HL-60/S4 (cell line): ENCODE data around the gene LGI1.

Experiments
- in situ Hi-C: fragments of 300-500 bp; cut with MboI; formaldehyde crosslinking; loops from 2 replicates; pipeline ENCODE4 v1.14.3; 2022; ENCODE audit warnings: low sequenced_read_pairs

The LGI1 gene

DNA sequence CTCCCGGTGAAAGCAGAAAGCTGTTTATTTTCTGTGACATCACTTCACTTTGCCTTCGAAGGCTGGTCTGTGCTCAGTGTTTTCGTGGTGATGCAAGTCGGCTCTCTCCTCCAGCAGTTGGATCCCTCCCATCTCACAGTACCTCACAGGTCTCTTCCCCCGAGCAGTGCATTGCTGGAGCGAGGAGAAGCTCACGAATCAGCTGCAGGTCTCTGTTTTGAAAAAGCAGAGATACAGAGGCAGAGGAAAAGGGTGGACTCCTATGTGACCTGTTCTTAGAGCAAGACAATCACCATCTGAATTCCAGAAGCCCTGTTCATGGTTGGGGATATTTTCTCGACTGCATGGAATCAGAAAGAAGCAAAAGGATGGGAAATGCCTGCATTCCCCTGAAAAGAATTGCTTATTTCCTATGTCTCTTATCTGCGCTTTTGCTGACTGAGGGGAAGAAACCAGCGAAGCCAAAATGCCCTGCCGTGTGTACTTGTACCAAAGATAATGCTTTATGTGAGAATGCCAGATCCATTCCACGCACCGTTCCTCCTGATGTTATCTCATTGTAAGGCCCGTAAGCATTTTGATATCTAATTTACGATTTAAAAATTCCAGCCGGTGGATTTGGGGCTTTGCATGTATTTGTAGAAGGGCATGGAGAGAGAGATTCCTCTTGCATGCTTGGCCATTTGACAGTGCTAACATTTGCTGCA, at the start of gene LGI1:
TSS of gene LGI1 (plus strand) at position 136 of the 707 bp plus-strand sequence. CDS start at position 345, 209 bp downstream.
- in situ Hi-C loops = no loop called here

DNA sequence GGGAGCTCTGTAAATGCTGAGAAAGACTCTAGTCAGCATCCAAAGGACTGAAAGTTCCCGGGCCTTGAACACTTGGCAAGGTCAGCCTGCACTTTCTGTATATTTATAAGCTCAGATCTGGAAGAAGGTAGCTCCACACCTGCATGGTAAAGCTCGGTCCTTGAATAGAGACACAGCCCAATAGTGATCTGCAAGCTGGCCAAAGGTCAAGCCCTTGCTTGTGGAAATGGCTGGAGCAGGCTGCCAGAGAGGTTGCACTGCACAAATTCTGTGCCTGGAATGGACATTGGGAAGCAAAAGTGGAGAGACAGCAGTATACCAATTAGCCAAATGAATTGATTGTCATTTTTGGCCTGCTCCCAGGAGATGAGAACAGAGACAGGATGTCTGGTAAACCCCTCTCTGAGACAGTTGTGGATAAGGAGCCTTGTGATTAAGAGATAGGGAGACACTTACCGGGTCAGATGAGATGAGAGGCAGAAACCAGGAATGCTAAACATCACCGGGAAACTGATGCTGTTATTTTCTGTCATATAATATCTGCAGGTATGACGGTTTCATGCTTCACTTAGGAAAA, 47.3 kb upstream of the LGI1 start:
- in situ Hi-C loops = no loop called here

DNA sequence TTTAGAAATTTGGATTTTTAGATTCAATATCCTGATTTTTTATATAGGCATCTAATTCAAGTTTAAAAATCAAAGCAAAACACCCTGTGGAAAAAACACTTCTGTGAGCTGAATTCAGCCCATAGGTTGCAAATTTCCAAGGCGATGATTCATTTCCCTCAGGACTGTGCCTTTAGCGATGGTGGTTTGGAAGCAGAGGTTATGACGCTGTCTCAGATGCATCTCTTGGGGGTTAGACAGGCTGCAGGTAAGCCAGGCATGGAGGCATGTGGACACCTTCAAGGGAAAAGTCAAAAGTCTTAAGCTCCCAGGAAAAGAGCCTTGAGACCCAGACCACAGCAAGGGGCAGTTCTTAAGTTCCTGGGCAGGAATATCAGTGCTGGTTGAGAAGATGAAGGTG, 45.8 kb upstream of the LGI1 start:
- in situ Hi-C loops = no loop called here

DNA sequence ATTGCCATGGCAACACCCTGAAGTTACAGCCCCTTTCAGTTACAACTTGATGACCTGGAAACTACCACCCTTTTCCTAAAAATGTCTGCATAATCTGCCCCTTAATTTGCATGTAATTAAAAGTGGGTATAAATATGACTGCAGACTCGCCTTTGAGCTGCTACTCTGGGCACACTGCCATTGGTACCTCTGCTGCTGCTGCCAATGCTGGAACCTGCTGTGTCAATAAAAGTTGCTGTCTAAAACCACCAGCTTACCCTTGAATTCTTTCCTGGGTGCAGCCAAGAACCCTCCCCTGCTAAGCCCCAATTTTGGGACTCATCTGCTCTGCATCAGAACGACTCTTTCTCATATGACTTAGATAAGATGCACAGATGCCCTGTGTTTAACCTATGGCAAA, 45.1 kb upstream of the LGI1 start:
- in situ Hi-C loops = no loop called here

DNA sequence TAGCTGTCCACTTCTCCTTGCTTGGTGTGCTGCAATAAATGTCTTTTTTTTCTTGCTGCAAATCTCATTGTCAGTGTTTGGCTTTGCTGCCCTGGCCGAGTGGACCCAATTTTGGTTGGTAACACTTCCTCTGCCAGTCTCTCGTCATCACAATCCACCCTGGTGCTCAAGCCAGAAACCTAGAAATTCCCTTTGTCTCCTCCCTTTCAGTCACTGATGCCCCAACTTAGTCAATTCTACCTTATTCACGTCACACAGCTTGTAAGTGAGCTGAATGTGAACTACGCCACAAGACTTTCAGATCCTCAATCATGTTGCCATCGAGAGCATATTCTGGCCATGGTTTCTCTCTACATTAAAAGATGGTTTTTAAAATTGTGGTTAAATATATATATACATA, 42.4 kb upstream of the LGI1 start:
- in situ Hi-C loops = no loop called here

DNA sequence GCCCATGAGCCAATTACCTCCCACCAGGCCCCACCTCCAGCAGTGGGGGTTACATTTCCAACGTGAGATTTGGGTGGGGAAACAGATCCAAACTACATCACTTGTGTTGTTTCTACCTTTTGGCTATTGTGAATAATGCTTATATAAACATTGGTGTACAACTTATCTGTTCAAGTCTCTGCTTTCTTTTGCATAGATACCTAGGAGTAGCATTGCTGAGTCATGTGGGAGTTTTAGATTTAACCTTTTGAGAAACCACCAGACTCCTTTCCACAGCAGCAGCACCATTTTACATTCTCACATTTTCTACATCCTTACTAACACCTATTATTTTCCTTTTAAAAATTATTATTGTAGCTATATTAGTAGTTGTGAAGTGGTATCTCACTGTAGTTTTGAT, 41.0 kb upstream of the LGI1 start:
- in situ Hi-C loops = no loop called here

DNA sequence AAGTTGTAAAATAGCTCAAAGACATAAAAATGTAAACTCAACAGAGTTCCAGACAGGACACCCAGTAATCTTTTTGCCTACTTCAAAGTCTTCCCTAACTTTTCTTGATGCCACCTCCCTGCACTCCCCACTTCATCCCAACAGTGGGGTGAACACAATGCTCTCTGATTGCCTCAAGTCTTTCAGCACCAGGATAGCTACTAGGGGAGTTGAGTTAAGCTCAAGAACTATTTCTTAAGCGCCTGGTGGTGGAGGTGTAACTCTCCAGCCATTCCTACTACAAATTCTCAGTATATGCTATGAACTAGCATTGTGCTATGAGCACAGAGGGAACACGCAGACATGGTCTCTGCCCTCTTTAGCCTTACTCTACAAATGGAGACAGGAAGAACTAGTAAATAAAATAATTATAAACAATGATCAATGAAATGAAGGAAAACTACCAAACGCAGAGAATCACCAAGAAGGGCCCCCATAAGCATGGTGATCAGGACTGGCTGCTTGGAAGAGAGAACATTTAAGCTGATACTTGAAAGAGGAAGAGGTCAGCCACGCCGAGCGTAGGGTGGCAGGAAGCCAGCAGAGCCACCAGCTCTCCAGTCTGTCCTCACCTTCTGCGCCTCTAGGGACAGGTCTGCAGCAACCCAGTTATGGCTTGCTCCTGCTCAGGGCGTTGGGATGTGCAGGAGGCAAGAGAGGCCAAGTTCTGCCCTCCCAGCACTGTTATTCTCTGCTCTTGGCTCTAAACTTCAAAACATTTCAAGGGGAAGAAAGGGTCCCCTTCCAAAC, 38.6 kb upstream of the LGI1 start:
- in situ Hi-C loops = no loop called here

DNA sequence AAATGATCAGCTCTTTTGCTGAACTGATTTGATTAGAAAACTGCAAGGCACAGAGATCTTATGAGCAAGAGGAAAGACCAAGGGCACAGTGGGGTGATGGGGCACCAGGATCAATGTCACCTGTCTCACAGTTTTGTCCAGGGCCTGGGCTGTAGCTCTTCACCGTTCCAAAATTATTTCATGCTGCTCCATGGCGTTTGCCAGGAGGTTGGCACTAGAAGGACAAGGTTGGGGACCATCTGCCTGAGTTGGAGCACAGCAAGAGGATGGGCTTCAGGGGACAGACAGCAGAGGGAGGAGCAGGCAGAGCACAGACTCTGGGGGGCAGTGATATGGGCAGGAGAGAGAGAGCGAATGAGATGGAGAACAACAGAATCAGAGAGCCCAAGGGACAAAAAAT, 37.8 kb upstream of the LGI1 start:
- in situ Hi-C loops = no loop called here

DNA sequence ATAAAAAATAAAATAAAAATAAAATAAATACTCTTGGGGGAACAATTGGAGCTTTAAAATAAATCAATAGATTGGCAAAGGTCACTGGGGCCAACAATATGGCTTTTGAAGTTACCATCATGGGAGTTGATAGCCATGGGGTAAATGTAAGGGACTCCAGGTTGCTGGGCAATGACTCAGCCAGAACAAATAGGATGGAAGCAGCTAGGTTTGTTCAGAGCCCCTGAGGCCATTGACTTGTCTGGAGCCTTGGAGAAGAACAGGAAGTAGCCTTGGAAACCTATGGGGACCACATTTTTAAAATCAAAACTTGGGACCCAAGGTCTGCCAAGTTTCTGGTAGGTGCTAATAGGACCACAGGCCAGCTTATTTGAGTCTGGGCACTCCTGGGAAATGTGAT, 35.2 kb upstream of the LGI1 start:
- in situ Hi-C loops = no loop called here

DNA sequence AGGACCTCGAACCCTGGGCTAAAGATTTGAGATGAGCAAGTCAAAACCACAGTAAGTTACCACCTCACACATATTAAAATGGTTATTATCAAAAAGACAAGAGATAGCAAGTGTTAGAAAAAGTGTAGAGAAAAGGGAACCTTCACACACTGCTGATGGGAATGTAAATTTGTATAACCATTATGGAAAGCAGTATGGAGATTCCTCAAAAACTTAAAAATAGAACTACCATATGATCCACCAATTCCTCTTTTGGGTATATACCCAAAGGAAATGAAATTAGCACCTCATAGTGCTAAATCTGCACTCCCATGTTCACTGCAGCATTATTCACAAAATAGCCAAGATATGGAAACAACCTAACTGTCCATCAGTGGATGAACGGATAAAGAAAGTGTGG, 34.6 kb upstream of the LGI1 start:
- in situ Hi-C loops = no loop called here

DNA sequence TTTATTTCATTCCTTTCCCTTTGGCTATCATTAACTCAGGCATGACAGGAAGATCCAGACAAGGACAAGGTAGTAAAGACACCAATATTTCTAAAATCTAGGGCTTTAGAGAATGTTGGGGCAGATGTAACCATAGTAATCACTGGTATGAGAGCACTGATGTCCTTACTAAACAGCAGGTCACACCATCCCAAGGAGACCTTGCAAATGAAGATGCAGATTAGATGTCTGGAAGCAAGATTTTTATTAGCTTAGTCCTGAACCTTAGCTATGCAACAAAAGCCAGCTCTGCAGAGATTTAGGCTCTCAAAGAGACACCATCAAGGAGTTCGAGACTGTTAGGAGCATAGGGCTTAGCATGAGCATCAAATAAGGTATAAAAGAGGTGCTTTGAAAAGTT, 31.7 kb upstream of the LGI1 start:
- in situ Hi-C loops = no loop called here

DNA sequence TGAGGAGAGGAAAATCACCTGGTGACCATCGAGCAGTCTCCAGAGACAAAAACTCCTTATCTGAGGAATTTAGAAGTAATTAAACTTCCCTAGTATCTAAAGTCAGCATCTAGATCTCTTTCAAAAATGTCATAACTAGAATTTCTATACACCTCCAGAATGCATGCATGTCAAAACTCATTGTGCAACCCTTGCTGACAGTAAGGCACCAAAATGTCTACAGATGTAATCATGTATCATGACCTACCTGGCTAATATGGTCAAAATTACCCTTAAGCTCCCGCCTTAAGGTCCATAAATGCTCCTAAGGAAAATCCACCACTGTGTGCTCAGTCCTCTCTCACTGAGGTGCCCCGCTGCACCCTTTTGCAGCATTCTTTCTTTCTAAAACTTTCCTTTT, 16.4 kb upstream of the LGI1 start:
- in situ Hi-C loops = no loop called here

DNA sequence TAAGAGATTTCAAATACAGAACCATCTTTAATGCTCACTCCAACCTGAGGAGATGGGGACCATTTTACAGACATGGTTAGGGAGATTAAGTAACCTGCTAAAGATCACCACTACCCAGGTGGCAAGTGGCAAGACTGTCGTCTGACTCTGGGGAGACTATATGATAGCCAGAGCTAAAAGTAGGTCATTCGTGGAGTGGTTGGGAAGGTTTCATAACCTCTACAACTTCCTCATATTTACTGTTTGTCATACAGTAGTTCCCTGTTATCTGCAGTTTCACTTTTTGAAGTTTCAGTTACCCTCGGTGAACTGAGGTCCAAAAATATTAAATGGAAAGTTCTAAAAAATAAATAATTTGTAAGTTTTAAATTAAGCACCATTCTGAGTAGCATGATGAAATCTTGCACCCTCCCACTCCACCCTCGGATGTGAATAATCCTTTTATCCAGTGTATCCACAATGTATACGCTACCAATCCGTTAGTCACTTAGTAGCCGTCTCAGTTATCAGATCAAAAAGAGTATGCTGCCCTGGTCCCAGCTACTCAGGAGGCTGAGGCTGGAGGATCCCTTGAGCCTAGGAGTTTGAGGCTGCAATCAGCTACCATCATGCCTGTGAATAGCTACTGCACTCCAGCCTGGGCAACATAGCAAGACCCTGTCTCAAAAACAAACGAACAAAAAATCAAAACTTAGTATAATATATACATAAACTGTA, 14.9 kb upstream of the LGI1 start:
- in situ Hi-C loops = no loop called here

DNA sequence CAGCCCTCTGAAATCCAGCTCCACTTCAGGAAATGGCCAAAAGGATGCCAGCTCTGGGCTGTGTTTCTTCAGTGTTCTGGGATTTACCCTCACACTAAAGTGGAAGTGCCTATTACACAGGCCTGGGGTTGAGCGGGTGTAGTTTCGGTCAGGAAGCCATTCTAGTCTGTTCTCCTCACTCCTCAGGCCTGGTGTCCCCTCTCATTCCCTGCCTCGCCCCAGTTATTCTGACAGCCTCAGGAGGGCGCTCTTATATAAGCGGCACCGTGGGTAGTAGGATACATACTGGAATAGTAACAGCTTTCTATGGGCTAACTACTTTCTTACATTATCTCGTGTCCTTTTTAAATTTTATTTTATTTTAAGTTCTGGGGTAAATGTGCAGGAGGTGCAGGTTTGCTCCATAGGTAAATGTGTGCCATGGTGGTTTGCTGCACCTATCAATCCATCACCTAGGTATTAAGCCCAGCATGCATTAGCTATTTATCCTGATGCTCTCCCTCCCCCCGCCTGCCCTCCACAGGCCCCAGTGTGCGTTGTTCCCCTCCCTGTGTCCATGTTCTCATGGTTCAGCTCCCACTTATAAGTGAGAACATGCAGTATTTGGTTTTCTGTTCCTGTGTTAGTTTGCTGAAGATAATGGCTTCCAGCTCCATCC, 12.2 kb upstream of the LGI1 start:
- in situ Hi-C loops = no loop called here

DNA sequence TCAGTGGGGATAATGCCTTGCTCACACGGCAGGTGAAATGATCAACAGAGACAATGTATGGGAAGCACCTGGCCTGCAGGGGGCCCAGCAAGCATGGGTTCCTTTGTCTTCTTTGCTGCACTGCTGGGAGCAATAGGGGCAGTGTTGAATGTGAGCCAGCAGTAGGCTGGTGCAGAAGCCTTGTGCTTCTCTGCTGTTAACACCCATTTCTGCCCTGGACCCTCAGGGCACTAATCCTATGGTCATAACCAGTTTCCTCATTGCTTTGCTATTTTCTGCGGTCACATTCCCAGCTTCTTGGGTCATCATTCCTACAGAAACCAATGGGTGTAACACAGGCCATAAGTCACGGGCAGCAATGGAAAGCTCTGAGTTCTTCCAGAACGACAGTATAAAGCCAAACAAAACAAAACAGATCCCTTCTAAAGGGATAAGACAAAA, 10.9 kb upstream of the LGI1 start:
- in situ Hi-C loops = no loop called here

DNA sequence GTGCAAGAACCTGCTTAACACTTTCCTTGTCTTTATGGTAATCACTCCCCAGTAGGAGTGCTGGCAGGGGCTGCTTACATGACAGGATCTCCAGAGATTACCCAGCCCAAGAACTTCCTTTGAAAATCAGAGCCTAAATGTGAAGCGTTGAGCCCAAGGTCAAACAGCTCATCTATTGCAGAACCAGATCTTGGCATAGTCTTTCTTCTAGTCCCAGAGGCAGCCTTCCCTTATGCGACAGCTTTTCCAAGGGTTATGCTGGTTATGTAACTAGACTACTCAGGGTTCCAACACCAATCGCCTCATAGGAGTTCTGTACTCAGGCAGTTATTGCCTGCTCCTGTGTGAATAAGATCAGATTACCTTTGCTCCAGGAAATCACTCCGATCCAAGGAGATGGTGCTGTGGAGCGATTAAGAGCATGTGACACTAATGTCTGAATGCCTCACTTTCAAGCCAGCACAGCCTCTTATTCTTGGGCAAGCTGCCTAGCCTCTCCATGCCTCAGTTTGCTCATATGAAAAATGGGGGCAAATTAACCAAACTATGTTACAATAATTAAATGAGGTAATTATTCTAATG, 8.4 kb upstream of the LGI1 start:
- in situ Hi-C loops = no loop called here

DNA sequence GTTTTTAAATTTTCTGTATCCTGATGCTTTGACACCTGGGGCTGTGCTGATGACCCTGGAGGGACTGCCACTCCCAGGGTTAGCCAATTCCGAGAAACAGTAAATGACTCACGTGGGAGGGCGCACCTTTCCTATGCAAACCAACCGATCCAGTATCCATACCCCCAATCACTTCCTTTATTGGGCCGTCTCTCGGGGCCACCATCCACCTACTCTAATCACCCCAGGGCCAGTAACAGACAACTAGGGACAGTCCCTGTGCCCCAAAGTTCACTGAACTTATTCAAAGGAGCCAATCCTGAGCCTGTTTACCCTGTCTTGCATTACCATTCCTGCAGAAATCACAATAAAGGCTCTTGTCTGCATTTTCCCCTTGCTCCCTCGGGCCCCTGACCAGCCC, 6.6 kb upstream of the LGI1 start:
- in situ Hi-C loops = no loop called here

DNA sequence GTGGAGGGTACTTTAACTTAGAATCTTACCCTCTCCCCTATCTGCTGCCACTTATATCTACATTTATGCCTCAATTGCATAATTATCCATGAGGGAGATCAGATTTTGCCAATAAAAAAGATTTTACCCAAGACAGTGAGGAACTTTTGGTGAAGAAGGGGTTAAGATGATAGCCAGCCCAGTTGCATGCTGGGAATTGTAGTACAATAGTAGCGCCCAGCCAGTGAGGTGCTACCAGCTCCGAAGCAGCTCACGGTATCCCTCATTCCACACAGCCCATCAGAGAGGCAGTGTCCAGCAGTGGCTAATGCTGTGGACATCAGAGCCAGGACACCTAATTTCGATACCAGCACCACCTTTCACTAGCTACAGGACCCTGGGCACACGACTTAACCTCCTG, 5.9 kb upstream of the LGI1 start:
- in situ Hi-C loops = no loop called here

DNA sequence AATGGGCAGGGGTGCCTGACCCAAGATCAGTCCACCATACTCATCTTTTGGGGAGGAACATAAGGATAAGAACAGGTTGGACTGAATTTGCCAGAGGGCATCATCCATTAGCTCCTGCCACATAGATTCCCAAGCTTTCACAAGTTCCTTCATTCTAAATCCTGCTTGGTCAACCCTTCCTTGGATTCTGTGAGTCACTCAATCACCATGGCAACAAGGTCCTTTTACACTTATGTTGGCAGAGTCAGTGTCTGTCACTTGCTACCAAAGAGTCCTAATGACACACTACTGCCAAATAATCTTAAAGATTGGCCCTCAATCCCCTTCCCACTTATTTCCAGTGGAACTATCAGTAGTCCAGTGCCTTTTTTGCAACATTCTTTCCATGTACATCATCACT, 5.0 kb upstream of the LGI1 start:
- in situ Hi-C loops = no loop called here

DNA sequence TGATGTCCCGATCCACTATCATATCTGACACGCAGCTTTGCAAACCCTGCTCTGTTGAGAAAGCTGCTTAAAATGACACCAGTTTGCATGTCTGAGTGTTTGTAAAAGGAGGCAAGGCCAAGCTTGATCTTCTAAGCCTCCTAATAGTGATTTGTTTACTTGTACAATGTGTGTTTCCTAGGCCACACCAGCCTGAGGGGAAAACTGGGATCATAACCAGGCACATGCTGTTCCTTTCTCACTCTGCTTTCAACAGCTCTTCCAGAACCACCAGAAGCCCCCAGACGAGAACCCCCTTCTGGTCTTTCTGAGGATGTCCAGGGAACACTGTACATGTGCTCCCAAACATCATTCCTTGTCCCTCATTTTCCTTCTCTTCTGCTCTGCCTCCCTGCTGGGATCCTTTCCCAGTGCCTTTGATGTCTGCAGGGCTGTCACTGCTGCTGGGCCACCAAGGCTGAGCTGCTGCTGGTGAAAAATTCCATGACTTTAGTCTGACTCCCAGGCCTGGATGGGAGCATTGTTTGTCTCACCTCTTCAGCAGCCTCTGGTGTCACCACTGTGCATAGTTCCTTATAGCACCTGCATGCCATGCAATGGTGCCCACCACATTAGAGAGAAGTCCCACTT, 4.0 kb upstream of the LGI1 start:
- in situ Hi-C loops = no loop called here
